GM23338 (cell line): ENCODE results near the gene CACNA1A. TPM values are rescaled to one million over a fixed set of nuclear protein-coding genes. Genes with fewer than 3 reads are reported as not detected.

ENCODE experiments used
- ATAC-seq: fragments of 200-7000 bp; cut with Tn5 transposase; 3 replicates; pipeline ENCODE4 v1.9.1; 2020
- DNase-seq: peaks from one replicate; pipeline ENCODE4 v3.0.0-alpha.2; 2015; ENCODE audit warnings: low spot score
- H2AFZ ChIP-seq: fragments of 200-600 bp; sonication (generic); 2 replicates; pipeline ENCODE4 v1.8.0; 2016; ENCODE audit warnings: antibody characterized with exemption, mild to moderate bottlenecking, moderate library complexity
- H3F3A ChIP-seq: fragments of 200-600 bp; sonication (generic); replicated peaks from 2 replicates; pipeline ENCODE4 v1.8.0; 2017; ENCODE audit warnings: antibody characterized with exemption, mixed run types, low read depth
- H3K27ac ChIP-seq: fragments of 200-600 bp; sonication (generic); 2 replicates; pipeline ENCODE4 v1.6.1; 2016; ENCODE audit warnings: low read depth
- H3K27me3 ChIP-seq: fragments of 200-600 bp; sonication (generic); 2 replicates; pipeline ENCODE4 v1.8.0; 2016; ENCODE audit warnings: mild to moderate bottlenecking, mixed run types, moderate library complexity; ENCODE audit not compliant: insufficient read depth
- H3K36me3 ChIP-seq: fragments of 200-600 bp; sonication (generic); 2 replicates; pipeline ENCODE4 v1.8.0; 2016; ENCODE audit warnings: mild to moderate bottlenecking; ENCODE audit not compliant: insufficient read depth
- H3K4me1 ChIP-seq: fragments of 200-600 bp; sonication (generic); 2 replicates; pipeline ENCODE4 v1.8.0; 2016; ENCODE audit warnings: mild to moderate bottlenecking, moderate library complexity; ENCODE audit not compliant: insufficient read depth
- H3K4me2 ChIP-seq: fragments of 200-600 bp; sonication (generic); 2 replicates; pipeline ENCODE4 v1.7.1; 2017; ENCODE audit warnings: mixed run types
- H3K4me3 ChIP-seq: fragments of 200-600 bp; sonication (generic); 2 replicates; pipeline ENCODE4 v1.6.1; 2016; ENCODE audit warnings: mixed run types
- H3K79me2 ChIP-seq: fragments of 200-600 bp; sonication (generic); replicated peaks from 2 replicates; pipeline ENCODE4 v1.8.0; 2017; ENCODE audit warnings: mild to moderate bottlenecking; ENCODE audit not compliant: insufficient read depth
- H3K9me2 ChIP-seq: fragments of 200-600 bp; sonication (generic); 2 replicates; pipeline ENCODE4 v1.8.0; 2017; ENCODE audit not compliant: insufficient read depth
- H4K20me1 ChIP-seq: fragments of 200-600 bp; sonication (generic); replicated peaks from 2 replicates; pipeline ENCODE4 v1.8.0; 2017; ENCODE audit warnings: mild to moderate bottlenecking; ENCODE audit not compliant: insufficient read depth
- H3K27ac Mint-ChIP-seq: 2 replicates; pipeline ENCODE4 v1.8.0; 2020; ENCODE audit warnings: inconsistent platforms, mild to moderate bottlenecking, moderate library complexity, mixed read lengths
- H3K27me3 Mint-ChIP-seq: 3 replicates; pipeline ENCODE4 v1.8.0; 2022; ENCODE audit warnings: low read depth, mild to moderate bottlenecking, moderate library complexity, mixed read lengths, inconsistent platforms; ENCODE audit not compliant: insufficient read depth, poor library complexity
- H3K36me3 Mint-ChIP-seq: 3 replicates; pipeline ENCODE4 v1.8.0; 2021; ENCODE audit warnings: low read depth, mild to moderate bottlenecking, inconsistent platforms, moderate library complexity, mixed read lengths
- H3K4me1 Mint-ChIP-seq: 3 replicates; pipeline ENCODE4 v1.8.0; 2020; ENCODE audit warnings: mild to moderate bottlenecking, inconsistent platforms, mixed read lengths
- H3K4me3 Mint-ChIP-seq: 3 replicates; pipeline ENCODE4 v1.8.0; 2021; ENCODE audit warnings: moderate library complexity, mild to moderate bottlenecking, inconsistent platforms, mixed read lengths
- H3K9me3 Mint-ChIP-seq: 3 replicates; pipeline ENCODE4 v1.8.0; 2020; ENCODE audit warnings: moderate library complexity, mild to moderate bottlenecking, inconsistent platforms, mixed read lengths
- CREB1 ChIP-seq: fragments of 250-450 bp; sonication (Bioruptor Pico); IDR thresholded peaks from 2 replicates; pipeline ENCODE4 v1.5.0; 2020; ENCODE audit warnings: low read depth, mild to moderate bottlenecking, moderate library complexity
- ETS1 ChIP-seq: IDR thresholded peaks from 2 replicates; pipeline ENCODE4 v1.6.1; 2016; ENCODE audit warnings: antibody characterized with exemption
- EZH2 ChIP-seq: fragments of 200-600 bp; sonication (generic); IDR thresholded peaks from one replicate; pipeline ENCODE4 v1.8.0; 2017; ENCODE audit warnings: antibody characterized with exemption, mild to moderate bottlenecking, low read depth; ENCODE audit not compliant: unreplicated experiment
- EZH2phosphoT487 ChIP-seq: fragments of 200-600 bp; sonication (generic); IDR thresholded peaks from one replicate; pipeline ENCODE4 v1.8.1; 2018; ENCODE audit warnings: antibody characterized with exemption; ENCODE audit not compliant: unreplicated experiment
- JUNB ChIP-seq: IDR thresholded peaks from one replicate; pipeline ENCODE4 v1.6.1; 2016; ENCODE audit warnings: antibody characterized with exemption; ENCODE audit not compliant: unreplicated experiment
- NANOG ChIP-seq: IDR thresholded peaks from 2 replicates; pipeline ENCODE4 v1.6.1; 2016; ENCODE audit warnings: antibody characterized with exemption, borderline replicate concordance
- POLR2AphosphoS5 ChIP-seq: IDR thresholded peaks from 2 replicates; pipeline ENCODE4 v1.6.1; 2016; ENCODE audit warnings: antibody characterized with exemption, low read depth
- REST ChIP-seq: IDR thresholded peaks from one replicate; pipeline ENCODE4 v1.6.1; 2018; ENCODE audit warnings: antibody characterized with exemption; ENCODE audit not compliant: unreplicated experiment
- STAT1 ChIP-seq: IDR thresholded peaks from one replicate; pipeline ENCODE4 v1.6.1; 2016; ENCODE audit warnings: antibody characterized with exemption; ENCODE audit not compliant: unreplicated experiment
- ZNF114 ChIP-seq: fragments of 250-450 bp; sonication (Bioruptor Pico); IDR thresholded peaks from 2 replicates; pipeline ENCODE4 v1.5.0; 2020; ENCODE audit warnings: mild to moderate bottlenecking, moderate library complexity
- ZNF331 ChIP-seq: fragments of 250-450 bp; sonication (Bioruptor Pico); IDR thresholded peaks from 2 replicates; pipeline ENCODE4 v1.5.0; 2020; ENCODE audit warnings: low read depth, mild to moderate bottlenecking, moderate library complexity
- polyA plus RNA-seq: library from polyadenylated mRNA; unstranded; fragments of >200 nt; fragmentation: Nextera tagmentation; extraction: Ambion mirVana; gene quantifications from 2 replicates; pipeline ENCODE4 v1.2.1, GENCODE V29; 2016
- total RNA-seq: library from RNA; depleted of rRNA; stranded (reverse); fragments of >200 nt; shearing (Covaris generic); gene quantifications from 2 replicates; pipeline ENCODE4 v1.2.3, GENCODE V29; 2014
- TF ChIP-seq, protein P1 (sequence below), 2 experiments: fragments of 200-600 bp in 1 of 2; sonication (generic) in 1 of 2; conservative IDR thresholded peaks; 2 replicates each; pipeline versions ENCODE4 v1.5.1 to v1.6.1; 2016 to 2017; ENCODE audit warnings: antibody characterized with exemption in 2 of 2, low read depth in 2 of 2, mild to moderate bottlenecking in 2 of 2, moderate library complexity in 1 of 2
- TF ChIP-seq, protein P2 (sequence below): fragments of 250-450 bp; sonication (Bioruptor Pico); IDR thresholded peaks from 2 replicates; pipeline ENCODE4 v1.5.0; 2020; ENCODE audit warnings: mild to moderate bottlenecking, moderate library complexity

Gene CACNA1A
- total and polyA plus RNA-seq, 2 experiments from 2014 or later = 7.4 to 20.3 TPM

GRCh38 chr19:13427273-13428051, 78.8 kb downstream of the CACNA1A start:
- H3K79me2 ChIP-seq = no peaks in the 10 kb centered on the region
- H2AFZ ChIP-seq = no peak overlapping the region
- ATAC-seq = no peak
- Mint-ChIP-seq H3K4me3 (no peak overlapping the region; the same call in 2 of the 3 replicates), H3K27me3 (peaks cover 15% of the 10 kb centered on the region), H3K9me3 (peaks cover 36% of the 10 kb centered on the region), H3K36me3 (peaks cover 24% of the 10 kb centered on the region), H3K27ac (no peak overlapping the region), H3K4me1 (peaks cover 13% of the 10 kb centered on the region)
- H3K27ac ChIP-seq = no peak overlapping the region
- H3K36me3 ChIP-seq = no peaks in the 10 kb centered on the region
- TF ChIP-seq POLR2AphosphoS5 (no peak), CREB1 (CRISPR knock-in tag) (no peak), ETS1 (no peak), REST (no peak), EZH2phosphoT487 (no peak), JUNB (no peak), EZH2 (no peak), ZNF114 (CRISPR knock-in tag) (no peak), STAT1 (no peak), NANOG (no peak), ZNF331 (CRISPR knock-in tag) (no peak)
- TF ChIP-seq, protein P1, sequence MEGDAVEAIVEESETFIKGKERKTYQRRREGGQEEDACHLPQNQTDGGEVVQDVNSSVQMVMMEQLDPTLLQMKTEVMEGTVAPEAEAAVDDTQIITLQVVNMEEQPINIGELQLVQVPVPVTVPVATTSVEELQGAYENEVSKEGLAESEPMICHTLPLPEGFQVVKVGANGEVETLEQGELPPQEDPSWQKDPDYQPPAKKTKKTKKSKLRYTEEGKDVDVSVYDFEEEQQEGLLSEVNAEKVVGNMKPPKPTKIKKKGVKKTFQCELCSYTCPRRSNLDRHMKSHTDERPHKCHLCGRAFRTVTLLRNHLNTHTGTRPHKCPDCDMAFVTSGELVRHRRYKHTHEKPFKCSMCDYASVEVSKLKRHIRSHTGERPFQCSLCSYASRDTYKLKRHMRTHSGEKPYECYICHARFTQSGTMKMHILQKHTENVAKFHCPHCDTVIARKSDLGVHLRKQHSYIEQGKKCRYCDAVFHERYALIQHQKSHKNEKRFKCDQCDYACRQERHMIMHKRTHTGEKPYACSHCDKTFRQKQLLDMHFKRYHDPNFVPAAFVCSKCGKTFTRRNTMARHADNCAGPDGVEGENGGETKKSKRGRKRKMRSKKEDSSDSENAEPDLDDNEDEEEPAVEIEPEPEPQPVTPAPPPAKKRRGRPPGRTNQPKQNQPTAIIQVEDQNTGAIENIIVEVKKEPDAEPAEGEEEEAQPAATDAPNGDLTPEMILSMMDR (conservative IDR thresholded peaks at IDR 0.05; ENCODE audit: low read depth in 2 of 2) = no peak
- TF ChIP-seq, protein P2, sequence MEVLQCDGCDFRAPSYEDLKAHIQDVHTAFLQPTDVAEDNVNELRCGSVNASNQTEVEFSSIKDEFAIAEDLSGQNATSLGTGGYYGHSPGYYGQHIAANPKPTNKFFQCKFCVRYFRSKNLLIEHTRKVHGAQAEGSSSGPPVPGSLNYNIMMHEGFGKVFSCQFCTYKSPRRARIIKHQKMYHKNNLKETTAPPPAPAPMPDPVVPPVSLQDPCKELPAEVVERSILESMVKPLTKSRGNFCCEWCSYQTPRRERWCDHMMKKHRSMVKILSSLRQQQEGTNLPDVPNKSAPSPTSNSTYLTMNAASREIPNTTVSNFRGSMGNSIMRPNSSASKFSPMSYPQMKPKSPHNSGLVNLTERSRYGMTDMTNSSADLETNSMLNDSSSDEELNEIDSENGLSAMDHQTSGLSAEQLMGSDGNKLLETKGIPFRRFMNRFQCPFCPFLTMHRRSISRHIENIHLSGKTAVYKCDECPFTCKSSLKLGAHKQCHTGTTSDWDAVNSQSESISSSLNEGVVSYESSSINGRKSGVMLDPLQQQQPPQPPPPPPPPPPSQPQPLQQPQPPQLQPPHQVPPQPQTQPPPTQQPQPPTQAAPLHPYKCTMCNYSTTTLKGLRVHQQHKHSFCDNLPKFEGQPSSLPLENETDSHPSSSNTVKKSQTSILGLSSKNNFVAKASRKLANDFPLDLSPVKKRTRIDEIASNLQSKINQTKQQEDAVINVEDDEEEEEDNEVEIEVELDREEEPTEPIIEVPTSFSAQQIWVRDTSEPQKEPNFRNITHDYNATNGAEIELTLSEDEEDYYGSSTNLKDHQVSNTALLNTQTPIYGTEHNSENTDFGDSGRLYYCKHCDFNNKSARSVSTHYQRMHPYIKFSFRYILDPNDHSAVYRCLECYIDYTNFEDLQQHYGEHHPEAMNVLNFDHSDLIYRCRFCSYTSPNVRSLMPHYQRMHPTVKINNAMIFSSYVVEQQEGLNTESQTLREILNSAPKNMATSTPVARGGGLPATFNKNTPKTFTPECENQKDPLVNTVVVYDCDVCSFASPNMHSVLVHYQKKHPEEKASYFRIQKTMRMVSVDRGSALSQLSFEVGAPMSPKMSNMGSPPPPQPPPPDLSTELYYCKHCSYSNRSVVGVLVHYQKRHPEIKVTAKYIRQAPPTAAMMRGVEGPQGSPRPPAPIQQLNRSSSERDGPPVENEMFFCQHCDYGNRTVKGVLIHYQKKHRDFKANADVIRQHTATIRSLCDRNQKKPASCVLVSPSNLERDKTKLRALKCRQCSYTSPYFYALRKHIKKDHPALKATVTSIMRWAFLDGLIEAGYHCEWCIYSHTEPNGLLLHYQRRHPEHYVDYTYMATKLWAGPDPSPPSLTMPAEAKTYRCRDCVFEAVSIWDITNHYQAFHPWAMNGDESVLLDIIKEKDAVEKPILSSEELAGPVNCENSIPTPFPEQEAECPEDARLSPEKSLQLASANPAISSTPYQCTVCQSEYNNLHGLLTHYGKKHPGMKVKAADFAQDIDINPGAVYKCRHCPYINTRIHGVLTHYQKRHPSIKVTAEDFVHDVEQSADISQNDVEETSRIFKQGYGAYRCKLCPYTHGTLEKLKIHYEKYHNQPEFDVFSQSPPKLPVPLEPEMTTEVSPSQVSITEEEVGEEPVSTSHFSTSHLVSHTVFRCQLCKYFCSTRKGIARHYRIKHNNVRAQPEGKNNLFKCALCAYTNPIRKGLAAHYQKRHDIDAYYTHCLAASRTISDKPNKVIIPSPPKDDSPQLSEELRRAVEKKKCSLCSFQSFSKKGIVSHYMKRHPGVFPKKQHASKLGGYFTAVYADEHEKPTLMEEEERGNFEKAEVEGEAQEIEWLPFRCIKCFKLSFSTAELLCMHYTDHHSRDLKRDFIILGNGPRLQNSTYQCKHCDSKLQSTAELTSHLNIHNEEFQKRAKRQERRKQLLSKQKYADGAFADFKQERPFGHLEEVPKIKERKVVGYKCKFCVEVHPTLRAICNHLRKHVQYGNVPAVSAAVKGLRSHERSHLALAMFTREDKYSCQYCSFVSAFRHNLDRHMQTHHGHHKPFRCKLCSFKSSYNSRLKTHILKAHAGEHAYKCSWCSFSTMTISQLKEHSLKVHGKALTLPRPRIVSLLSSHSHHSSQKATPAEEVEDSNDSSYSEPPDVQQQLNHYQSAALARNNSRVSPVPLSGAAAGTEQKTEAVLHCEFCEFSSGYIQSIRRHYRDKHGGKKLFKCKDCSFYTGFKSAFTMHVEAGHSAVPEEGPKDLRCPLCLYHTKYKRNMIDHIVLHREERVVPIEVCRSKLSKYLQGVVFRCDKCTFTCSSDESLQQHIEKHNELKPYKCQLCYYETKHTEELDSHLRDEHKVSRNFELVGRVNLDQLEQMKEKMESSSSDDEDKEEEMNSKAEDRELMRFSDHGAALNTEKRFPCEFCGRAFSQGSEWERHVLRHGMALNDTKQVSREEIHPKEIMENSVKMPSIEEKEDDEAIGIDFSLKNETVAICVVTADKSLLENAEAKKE (CRISPR knock-in tag) = no peak
- H3F3A ChIP-seq = no peaks in the 10 kb centered on the region
- H3K9me2 ChIP-seq = no peaks in the 10 kb centered on the region
- DNase-seq = no peak
- no peak overlapping the region for H3K4me2 ChIP-seq
- H3K4me1 ChIP-seq = 0 out of 2 replicates have a peak, but pooled peaks cover 6% of the 10 kb centered on the region
- H3K4me3 ChIP-seq = no peak overlapping the region
- 0 out of 2 replicates have a peak, but pooled peaks cover 2% of the 10 kb centered on the region for H4K20me1 ChIP-seq
- no peaks in the 10 kb centered on the region for H3K27me3 ChIP-seq
